GM19240 (cell line): ENCODE results near the gene DUSP9.

ENCODE experiments used
- DNase-seq: peaks from one replicate; pipeline ENCODE4 v3.0.0; 2011; ENCODE audit warnings: low spot score; ENCODE audit not compliant: insufficient read length

Gene DUSP9

GRCh38 chrX:153635788-153636668, 11.0 kb upstream of the DUSP9 start:
- DNase-seq = no peak

GRCh38 chrX:153636716-153637115, 10.3 kb upstream of the DUSP9 start:
- DNase-seq = no peak

GRCh38 chrX:153637121-153638040, 9.6 kb upstream of the DUSP9 start:
- no peak for DNase-seq

GRCh38 chrX:153638041-153638371, 9.0 kb upstream of the DUSP9 start:
- no peak for DNase-seq

GRCh38 chrX:153638436-153639176, 8.4 kb upstream of the DUSP9 start:
- DNase-seq = no peak

GRCh38 chrX:153639177-153640044, 7.6 kb upstream of the DUSP9 start:
- DNase-seq = no peak

GRCh38 chrX:153640045-153640686, 6.8 kb upstream of the DUSP9 start:
- DNase-seq = no peak

- DNase-seq = no peak
Observed at GRCh38 chrX:153640736-153641575, 6.0 kb upstream of the DUSP9 start.

- no peak for DNase-seq
Observed at GRCh38 chrX:153641627-153642026, 5.4 kb upstream of the DUSP9 start.

- DNase-seq = no peak
Observed at GRCh38 chrX:153642051-153642654, 4.8 kb upstream of the DUSP9 start.

GRCh38 chrX:153642655-153643430, 4.2 kb upstream of the DUSP9 start:
- DNase-seq = no peak

- DNase-seq = no peak
Observed at GRCh38 chrX:153643431-153644351, 3.3 kb upstream of the DUSP9 start.

- no peak for DNase-seq
Observed at GRCh38 chrX:153644356-153645125, 2.5 kb upstream of the DUSP9 start.

GRCh38 chrX:153645151-153645550, 1.9 kb upstream of the DUSP9 start:
- DNase-seq = no peak

GRCh38 chrX:153645921-153646488, 998 bp upstream of the DUSP9 start:
- DNase-seq = no peak
